ENCODE measurements around the gene WDTC1.

DNA sequence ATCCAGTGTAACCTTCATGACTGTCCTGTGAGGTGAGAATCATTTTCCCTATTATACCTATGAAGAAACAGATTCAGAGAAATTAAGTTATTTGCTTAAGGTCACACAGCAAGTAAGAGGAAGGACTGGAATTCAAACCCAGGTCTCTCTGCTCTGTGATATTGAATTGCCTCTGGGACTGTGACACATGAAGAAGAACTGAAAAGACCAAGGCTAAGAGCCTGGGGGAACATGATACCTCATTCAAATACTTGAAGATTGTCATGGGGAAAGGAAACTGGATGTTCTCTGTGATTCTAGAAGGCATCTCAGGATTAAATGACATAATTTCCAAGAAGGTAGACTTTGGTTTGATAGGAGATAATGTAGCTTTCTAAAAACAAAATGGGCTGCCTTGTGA is 3.6 kb downstream of the WDTC1 start:
- TF ChIP-seq, protein P1, sequence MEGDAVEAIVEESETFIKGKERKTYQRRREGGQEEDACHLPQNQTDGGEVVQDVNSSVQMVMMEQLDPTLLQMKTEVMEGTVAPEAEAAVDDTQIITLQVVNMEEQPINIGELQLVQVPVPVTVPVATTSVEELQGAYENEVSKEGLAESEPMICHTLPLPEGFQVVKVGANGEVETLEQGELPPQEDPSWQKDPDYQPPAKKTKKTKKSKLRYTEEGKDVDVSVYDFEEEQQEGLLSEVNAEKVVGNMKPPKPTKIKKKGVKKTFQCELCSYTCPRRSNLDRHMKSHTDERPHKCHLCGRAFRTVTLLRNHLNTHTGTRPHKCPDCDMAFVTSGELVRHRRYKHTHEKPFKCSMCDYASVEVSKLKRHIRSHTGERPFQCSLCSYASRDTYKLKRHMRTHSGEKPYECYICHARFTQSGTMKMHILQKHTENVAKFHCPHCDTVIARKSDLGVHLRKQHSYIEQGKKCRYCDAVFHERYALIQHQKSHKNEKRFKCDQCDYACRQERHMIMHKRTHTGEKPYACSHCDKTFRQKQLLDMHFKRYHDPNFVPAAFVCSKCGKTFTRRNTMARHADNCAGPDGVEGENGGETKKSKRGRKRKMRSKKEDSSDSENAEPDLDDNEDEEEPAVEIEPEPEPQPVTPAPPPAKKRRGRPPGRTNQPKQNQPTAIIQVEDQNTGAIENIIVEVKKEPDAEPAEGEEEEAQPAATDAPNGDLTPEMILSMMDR (IDR thresholded peaks at IDR 0.05), result no peak
- TF ChIP-seq REST (IDR thresholded peaks at IDR 0.05; ENCODE audit: insufficient read depth in 1 of 2, low read depth in 2 of 2, low read length in 1 of 2) (no peak), SIN3A (IDR thresholded peaks at IDR 0.05; ENCODE audit: borderline replicate concordance, insufficient read depth, low read depth, low read length) (no peak)
